ENCODE results near the gene HACL1.

Gene HACL1

GRCh38 chr3:15512166-15512565 lies 89.2 kb downstream of the HACL1 start:
- Mint-ChIP-seq H3K9me3 (ENCODE audit: low read depth) (no peaks in the 10 kb centered on the region), H3K27me3 (no peaks in the 10 kb centered on the region), H3K27ac (no peak overlapping the region), H3K36me3 (no peaks in the 10 kb centered on the region), H3K4me1 (ENCODE audit: low read depth) (no peaks in the 10 kb centered on the region), H3K4me3 (no peak overlapping the region)

- H3K36me3 Mint-ChIP-seq: no peaks in the 10 kb centered on the region
- no peaks in the 10 kb centered on the region for H3K27me3 Mint-ChIP-seq
- H3K27ac Mint-ChIP-seq: no peak overlapping the region
Measured at GRCh38 chr3:15511156-15511555, 90.2 kb downstream of the HACL1 start.

More at GRCh38 chr3:15511156-15511555, 90.2 kb downstream of the HACL1 start:
- Mint-ChIP-seq H3K9me3 (ENCODE audit: low read depth) (no peaks in the 10 kb centered on the region), H3K4me1 (ENCODE audit: low read depth) (no peaks in the 10 kb centered on the region), H3K4me3 (no peak overlapping the region)

All from activated naive CD8-positive, alpha-beta T cell (primary cell).